ENCODE measurements around the gene HEPN1. TPM values are rescaled to one million over a fixed set of nuclear protein-coding genes. Genes with fewer than 3 reads are reported as not detected.

Gene HEPN1
- total and polyA plus RNA-seq, 2 of the 4 experiments (the other 2 are of a cell fraction), result not detected

DNA sequence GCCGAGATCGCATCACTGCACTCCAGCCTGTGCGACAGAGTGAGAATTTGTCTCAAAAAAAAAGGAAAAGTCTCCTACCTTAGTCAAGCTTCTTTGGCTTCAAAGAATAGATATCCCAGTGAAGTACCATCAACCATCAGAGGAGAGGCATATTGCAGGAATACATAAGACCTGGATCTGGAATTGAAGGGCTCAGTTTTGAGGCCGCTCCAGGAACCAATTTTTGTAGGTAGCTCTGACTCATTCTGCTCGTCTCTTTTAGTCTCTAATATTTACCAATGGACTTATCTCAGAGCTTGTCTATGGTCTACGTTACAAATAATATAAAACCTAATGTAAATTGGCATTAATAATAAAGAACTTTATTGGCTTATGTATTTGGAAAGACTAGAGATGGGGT, 26.8 kb downstream of the HEPN1 start:
- BruUV-seq (replicated peaks), result no TSS peak
- no peak overlapping the region for H2AK9ac ChIP-seq (replicated peaks; ENCODE audit: low read depth, low read length, poor library complexity)
- H3K9me3 ChIP-seq (ENCODE audit: control insufficient read depth, insufficient read depth, low read length), result no peaks in the 10 kb centered on the region
- no peak for TF ChIP-seq RCOR1 (IDR thresholded peaks at IDR 0.05; ENCODE audit: insufficient replicate concordance, low read length)
- TF ChIP-seq MAZ (IDR thresholded peaks at IDR 0.05; ENCODE audit: borderline replicate concordance, low read depth, low read length), result no peak
- no peak for TF ChIP-seq SMC3 (IDR thresholded peaks at IDR 0.05; ENCODE audit: low read depth, low read length)
- TF ChIP-seq POLR2A (IDR thresholded peaks at IDR 0.05; ENCODE audit: low read depth, low read length), result no peak
- TF ChIP-seq, protein P1, sequence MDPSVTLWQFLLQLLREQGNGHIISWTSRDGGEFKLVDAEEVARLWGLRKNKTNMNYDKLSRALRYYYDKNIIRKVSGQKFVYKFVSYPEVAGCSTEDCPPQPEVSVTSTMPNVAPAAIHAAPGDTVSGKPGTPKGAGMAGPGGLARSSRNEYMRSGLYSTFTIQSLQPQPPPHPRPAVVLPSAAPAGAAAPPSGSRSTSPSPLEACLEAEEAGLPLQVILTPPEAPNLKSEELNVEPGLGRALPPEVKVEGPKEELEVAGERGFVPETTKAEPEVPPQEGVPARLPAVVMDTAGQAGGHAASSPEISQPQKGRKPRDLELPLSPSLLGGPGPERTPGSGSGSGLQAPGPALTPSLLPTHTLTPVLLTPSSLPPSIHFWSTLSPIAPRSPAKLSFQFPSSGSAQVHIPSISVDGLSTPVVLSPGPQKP (IDR thresholded peaks at IDR 0.05; ENCODE audit: borderline replicate concordance, low read depth, low read length), result no peak
- H4K91ac ChIP-seq (ENCODE audit: insufficient read depth, low read depth, low read length), result no peak overlapping the region
- H2BK15ac ChIP-seq (ENCODE audit: low read depth, low read length), result no peak overlapping the region
- H3K79me1 ChIP-seq (ENCODE audit: low read depth in 1 of 2, low read length in 2 of 2), result no peaks in the 10 kb centered on the region
- no peak overlapping the region for H3K9ac ChIP-seq (ENCODE audit: low read depth, low read length)
- no peaks in the 10 kb centered on the region for H4K20me1 ChIP-seq (ENCODE audit: insufficient read depth, low read length)
- DNase-seq (no peak), ATAC-seq (ENCODE audit: low read depth) (no peak)
- no peak overlapping the region for H4K8ac ChIP-seq (ENCODE audit: low read depth in 2 of 2, low read length in 2 of 2)
- no peak overlapping the region for H3K4me3 ChIP-seq (ENCODE audit: insufficient read depth, low read depth, low read length)
- H3K27me3 ChIP-seq (ENCODE audit: control insufficient read depth, insufficient read depth, low read length), result no peaks in the 10 kb centered on the region
- in situ Hi-C loops (cut with MboI; ENCODE audit: low sequenced_read_pairs) (no loop called here), intact Hi-C loops (cut with micrococcal nuclease) (no loop called here), dilution Hi-C loops (cut with HindIII; ENCODE audit: low sequenced_read_pairs, unreplicated experiment) (no loop called here)
- no peak overlapping the region for H3K4ac ChIP-seq (ENCODE audit: low read depth, low read length)
- no peak overlapping the region for H3K56ac ChIP-seq (ENCODE audit: extremely low read depth, insufficient read depth, low read length)
- no peak overlapping the region for H3K18ac ChIP-seq (ENCODE audit: low read depth, low read length)
- no peak overlapping the region for H2BK20ac ChIP-seq (ENCODE audit: low read depth, low read length)
- 0 out of 2 replicates have a peak, but pooled peaks cover 2% of the 10 kb centered on the region for H3K4me1 ChIP-seq (ENCODE audit: control insufficient read depth, insufficient read depth, low read length)
- H3K23ac ChIP-seq (ENCODE audit: low read depth, low read length), result no peak overlapping the region
- POLR2A ChIA-PET (ENCODE audit: unreplicated experiment), result no interaction called here
- H2AFZ ChIP-seq (replicated peaks; ENCODE audit: low read length, poor library complexity), result no peak overlapping the region
- CTCF ChIA-PET, result no interaction called here
- no peak overlapping the region for H2AK5ac ChIP-seq (ENCODE audit: low read depth, low read length)
- H3K27ac ChIP-seq (ENCODE audit: insufficient read depth, low read length), result no peak overlapping the region
- no CpG with 5 or more reads among the region's 6 CpGs for WGBS, 2 experiments (ENCODE audit: extremely low coverage in 2 of 2, insufficient read length in 1 of 2)
- H3K14ac ChIP-seq (replicated peaks; ENCODE audit: low read depth, low read length), result no peak overlapping the region
- no peak overlapping the region for H3K4me2 ChIP-seq (ENCODE audit: low read depth, low read length)
- no peak overlapping the region for H2BK5ac ChIP-seq (ENCODE audit: low read depth, low read length, poor library complexity, severe bottlenecking)
- no peaks in the 10 kb centered on the region for H3K9me1 ChIP-seq (ENCODE audit: insufficient read depth, low read length)
- no peaks in the 10 kb centered on the region for H3K36me3 ChIP-seq (ENCODE audit: control insufficient read depth, insufficient read depth, low read length)
- H2BK120ac ChIP-seq (ENCODE audit: low read depth, low read length), result no peak overlapping the region
- no peak overlapping the region for H4K5ac ChIP-seq (ENCODE audit: low read depth, low read length)

Measured in IMR-90 (cell line).